RWPE2 (cell line): Measurements from ENCODE around the gene TRIM56.
A peak's percentile ranks its signal among the peaks of the same experiment; 100 is the strongest.
"Not testable (repeated sequence)": the region's sequence is repeated elsewhere in the genome, so short reads cannot be mapped to it uniquely, and the experiment has no call there.

Source experiments
- ATAC-seq: fragments of 200-7000 bp; cut with Tn5 transposase; 3 replicates; pipeline ENCODE4 v1.9.1; 2021; ENCODE audit warnings: low read depth
- DNase-seq: peaks from one replicate; pipeline ENCODE4 v3.0.0-alpha.2; 2020; ENCODE audit warnings: low spot score
- H3K27ac ChIP-seq: fragments of 450-650 bp; 2 replicates; pipeline ENCODE4 v1.5.1; 2017; ENCODE audit warnings: mild to moderate bottlenecking; ENCODE audit not compliant: poor library complexity, severe bottlenecking
- H3K27me3 ChIP-seq: fragments of 250-450 bp; sonication (Bioruptor Pico); 2 replicates; pipeline ENCODE4 v1.5.1; 2021; ENCODE audit warnings: mild to moderate bottlenecking, moderate library complexity; ENCODE audit not compliant: insufficient read depth, poor library complexity, severe bottlenecking
- H3K36me3 ChIP-seq: fragments of 250-450 bp; sonication (Bioruptor Pico); 2 replicates; pipeline ENCODE4 v1.5.1; 2020; ENCODE audit warnings: low read depth, mild to moderate bottlenecking, moderate library complexity
- H3K4me1 ChIP-seq: fragments of 250-450 bp; sonication (Bioruptor Pico); 2 replicates; pipeline ENCODE4 v1.5.1; 2021; ENCODE audit warnings: mild to moderate bottlenecking, moderate library complexity; ENCODE audit not compliant: insufficient read depth, poor library complexity, severe bottlenecking
- H3K4me3 ChIP-seq: fragments of 250-450 bp; sonication (Bioruptor Pico); 2 replicates; pipeline ENCODE4 v1.5.1; 2021; ENCODE audit warnings: mild to moderate bottlenecking, moderate library complexity; ENCODE audit not compliant: severe bottlenecking
- H3K9me3 ChIP-seq: fragments of 250-450 bp; sonication (Bioruptor Pico); 2 replicates; pipeline ENCODE4 v1.5.1; 2021; ENCODE audit warnings: mild to moderate bottlenecking, moderate library complexity; ENCODE audit not compliant: severe bottlenecking
- TF ChIP-seq, protein P1 (sequence below): fragments of 450-650 bp; IDR thresholded peaks from one replicate; pipeline ENCODE4 v1.5.1; 2017; ENCODE audit warnings: mild to moderate bottlenecking, moderate library complexity; ENCODE audit not compliant: poor library complexity, severe bottlenecking

The TRIM56 gene

DNA sequence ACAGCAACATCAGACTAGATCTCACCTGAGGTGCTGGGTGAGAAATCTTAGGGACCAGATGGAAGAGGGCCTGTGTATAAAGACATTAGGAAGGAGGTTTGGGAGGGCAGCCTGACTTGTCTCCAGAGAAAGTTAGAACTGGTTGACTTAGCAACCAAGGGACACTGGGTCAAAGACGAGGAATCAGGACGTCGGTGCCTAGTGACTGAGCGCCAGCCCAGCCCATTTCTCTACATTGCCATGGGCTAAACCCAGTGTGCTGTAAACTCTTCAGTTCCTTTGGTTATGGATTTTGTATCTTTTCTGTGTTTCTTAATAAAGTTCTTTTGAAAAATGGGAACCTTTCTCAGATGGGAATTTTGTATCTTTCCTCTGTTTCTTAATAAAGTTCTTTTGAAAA is 12.3 kb downstream of the TRIM56 start:
- peaks cover 26% of the 10 kb centered on the region for H3K4me1 ChIP-seq
- H3K36me3 ChIP-seq, result no peaks in the 10 kb centered on the region
- ATAC-seq, result no peak
- peak overlapping the region; percentile 84 for H3K27ac ChIP-seq
- H3K27me3 ChIP-seq, result no peaks in the 10 kb centered on the region
- no peak for DNase-seq
- TF ChIP-seq, protein P1, sequence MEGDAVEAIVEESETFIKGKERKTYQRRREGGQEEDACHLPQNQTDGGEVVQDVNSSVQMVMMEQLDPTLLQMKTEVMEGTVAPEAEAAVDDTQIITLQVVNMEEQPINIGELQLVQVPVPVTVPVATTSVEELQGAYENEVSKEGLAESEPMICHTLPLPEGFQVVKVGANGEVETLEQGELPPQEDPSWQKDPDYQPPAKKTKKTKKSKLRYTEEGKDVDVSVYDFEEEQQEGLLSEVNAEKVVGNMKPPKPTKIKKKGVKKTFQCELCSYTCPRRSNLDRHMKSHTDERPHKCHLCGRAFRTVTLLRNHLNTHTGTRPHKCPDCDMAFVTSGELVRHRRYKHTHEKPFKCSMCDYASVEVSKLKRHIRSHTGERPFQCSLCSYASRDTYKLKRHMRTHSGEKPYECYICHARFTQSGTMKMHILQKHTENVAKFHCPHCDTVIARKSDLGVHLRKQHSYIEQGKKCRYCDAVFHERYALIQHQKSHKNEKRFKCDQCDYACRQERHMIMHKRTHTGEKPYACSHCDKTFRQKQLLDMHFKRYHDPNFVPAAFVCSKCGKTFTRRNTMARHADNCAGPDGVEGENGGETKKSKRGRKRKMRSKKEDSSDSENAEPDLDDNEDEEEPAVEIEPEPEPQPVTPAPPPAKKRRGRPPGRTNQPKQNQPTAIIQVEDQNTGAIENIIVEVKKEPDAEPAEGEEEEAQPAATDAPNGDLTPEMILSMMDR, result no peak
- H3K9me3 ChIP-seq, result no peaks in the 10 kb centered on the region
- no peak overlapping the region for H3K4me3 ChIP-seq

DNA sequence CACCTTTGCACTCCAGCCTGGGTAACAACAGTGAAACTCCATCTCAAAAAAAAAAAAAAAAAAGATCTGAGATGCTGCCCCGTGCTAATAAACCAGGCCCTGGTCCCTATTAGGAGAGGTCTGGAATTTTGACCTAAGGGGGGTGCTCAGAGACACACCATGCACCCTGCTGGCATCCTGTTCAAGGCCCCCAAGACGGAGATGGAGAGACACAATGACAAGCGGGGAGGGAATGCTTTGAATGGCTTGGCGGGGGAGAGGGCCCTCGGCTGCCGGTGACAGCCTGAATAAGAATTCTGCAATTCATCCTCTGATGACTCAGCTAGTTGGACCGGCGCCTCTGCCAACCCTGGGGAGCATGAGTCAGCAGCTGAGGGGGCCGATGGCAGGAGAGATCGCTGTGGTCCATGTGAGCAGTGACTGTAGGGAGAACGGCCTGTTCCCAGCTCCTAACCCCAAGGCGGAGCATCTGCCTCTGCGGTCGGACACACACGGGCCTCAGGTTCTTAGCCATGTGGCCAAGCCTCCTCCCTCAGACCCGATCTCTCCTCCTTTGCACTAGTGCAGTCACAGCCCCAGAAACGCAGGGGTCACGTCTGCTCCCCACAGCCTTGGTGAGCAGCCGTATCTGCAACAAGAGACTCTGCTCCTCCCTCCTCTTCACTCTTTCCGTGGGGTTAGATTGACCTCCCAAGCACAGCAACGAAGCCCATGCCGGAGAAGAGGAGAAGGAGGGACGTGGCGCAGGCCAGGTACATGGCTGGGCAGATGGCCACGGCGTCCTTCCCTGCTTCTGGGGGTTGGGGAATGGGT is 14.9 kb downstream of the TRIM56 start:
- H3K4me3 ChIP-seq, result no peak overlapping the region
- ATAC-seq, result peak; percentile 90
- H3K27me3 ChIP-seq, result no peaks in the 10 kb centered on the region
- peak; percentile 95 for DNase-seq
- H3K36me3 ChIP-seq, result no peaks in the 10 kb centered on the region
- TF ChIP-seq, protein P1, result no peak
- peak overlapping the region; percentile 84 for H3K27ac ChIP-seq
- no peaks in the 10 kb centered on the region for H3K9me3 ChIP-seq
- H3K4me1 ChIP-seq, result peaks cover 20% of the 10 kb centered on the region

DNA sequence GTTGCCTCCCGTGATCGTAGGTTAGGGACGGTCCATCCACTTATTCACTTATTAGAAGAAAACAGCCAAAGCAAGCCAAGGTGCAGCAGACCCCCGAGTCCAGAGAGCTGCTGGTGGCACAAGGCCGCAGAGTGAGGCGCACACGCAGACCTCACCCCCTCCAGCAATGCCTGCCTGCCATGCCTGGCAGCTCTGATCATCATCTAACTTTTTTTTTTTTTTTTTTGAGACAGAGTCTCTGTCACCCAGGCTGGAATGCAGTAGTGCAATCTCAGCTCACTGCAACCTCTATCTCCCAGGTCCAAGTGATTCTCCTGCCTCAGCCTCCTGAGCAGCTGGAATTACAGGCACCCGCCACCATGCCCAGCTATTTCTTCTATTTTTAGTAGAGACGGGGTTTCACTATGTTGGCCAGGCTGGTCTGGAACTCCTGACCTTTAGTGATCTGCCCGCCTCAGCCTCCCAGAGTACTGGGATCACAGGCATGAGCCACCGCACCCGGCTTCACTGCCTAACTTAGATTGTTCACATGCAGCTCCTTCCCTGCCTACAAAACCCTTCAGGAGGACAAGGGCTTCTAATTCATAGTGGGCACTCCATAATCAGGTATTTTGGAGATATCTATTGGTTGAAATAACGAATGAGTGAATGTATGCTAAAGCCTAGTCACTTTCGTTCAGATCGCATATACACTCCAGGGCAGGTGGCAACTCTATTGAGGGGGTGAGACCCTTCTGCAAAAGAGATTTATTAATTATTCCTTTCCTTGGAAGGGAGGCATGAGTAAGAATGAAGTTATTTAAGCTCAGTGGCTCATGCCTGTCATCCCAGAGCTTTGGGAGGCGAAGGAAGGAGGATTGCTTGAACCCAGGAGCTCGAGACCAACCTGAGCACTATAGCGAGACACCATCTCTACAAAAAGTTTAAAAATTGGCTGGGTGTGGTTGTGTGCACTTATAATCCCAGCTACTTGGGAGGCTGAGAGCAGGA is 15.9 kb downstream of the TRIM56 start:
- peak overlapping the region; percentile 84 for H3K27ac ChIP-seq
- ATAC-seq, result no peak
- no peaks in the 10 kb centered on the region for H3K36me3 ChIP-seq

DNA sequence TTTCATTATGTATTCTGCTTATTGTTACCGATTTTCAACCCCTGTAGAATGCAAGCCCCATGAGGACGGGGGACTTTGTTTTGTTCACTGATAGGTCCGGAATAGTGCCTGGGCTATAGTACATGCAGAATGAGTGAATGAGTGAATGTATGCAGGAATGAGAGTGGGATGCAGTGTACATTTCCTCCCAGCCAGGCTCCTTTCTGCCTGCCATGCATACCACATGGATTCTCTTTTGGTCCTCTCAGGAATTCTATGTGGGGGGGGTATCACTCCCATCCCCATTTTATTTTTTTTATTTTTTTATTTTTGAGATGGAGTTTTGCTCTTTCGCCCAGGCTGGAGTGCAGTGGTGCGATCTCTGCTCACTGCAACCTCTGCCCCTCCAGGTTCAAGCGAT is 16.7 kb downstream of the TRIM56 start:
- Histone ChIP-seq H3K9me3 (no peaks in the 10 kb centered on the region), H3K27ac (peak overlapping the region; percentile 84), H3K4me3 (no peak overlapping the region), H3K36me3 (no peaks in the 10 kb centered on the region), H3K4me1 (peaks cover 20% of the 10 kb centered on the region), H3K27me3 (no peaks in the 10 kb centered on the region)
- TF ChIP-seq, protein P1, result no peak
- ATAC-seq (no peak), DNase-seq (no peak)

More for the DNA sequence above, 15.9 kb downstream of the TRIM56 start:
- peaks cover 20% of the 10 kb centered on the region for H3K4me1 ChIP-seq
- H3K27me3 ChIP-seq, result no peaks in the 10 kb centered on the region
- H3K9me3 ChIP-seq, result no peaks in the 10 kb centered on the region
- DNase-seq, result no peak
- no peak overlapping the region for H3K4me3 ChIP-seq
- TF ChIP-seq, protein P1, result no peak

DNA sequence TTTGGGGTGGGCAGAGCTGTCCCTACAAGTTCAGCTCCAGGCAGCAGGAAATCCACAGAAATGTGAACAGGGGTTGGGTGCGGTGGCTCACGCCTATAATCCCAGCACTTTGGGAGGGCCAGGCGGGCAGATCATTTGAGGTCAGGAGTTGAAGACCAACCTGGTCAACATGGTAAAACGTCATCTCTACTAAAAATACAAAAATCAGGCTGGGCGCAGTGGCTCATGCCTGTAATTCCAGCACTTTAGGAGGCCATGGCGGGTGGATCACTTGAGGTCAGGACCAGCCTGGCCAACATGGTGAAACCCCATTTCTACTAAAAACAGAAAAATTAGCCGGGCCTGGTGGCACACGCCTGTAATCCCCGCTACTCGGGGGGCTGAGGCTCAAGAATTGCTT is 18.4 kb downstream of the TRIM56 start:
- H3K9me3 ChIP-seq, ATAC-seq, H3K36me3 ChIP-seq, H3K27me3 ChIP-seq, H3K4me3 ChIP-seq, DNase-seq: not testable (repeated sequence)
- Histone ChIP-seq H3K27ac (peak overlapping the region; percentile 12), H3K4me1 (peaks cover 24% of the 10 kb centered on the region)
